Prostate gland (tissue), 2 donors: ENCODE results near the gene PMM2.

Experiments used
- CTCF ChIP-seq, 4 experiments: fragments of 200-600 bp in 2 of 4; fragments of 450-650 bp in 2 of 4; sonication (generic) in 2 of 4; IDR thresholded peaks; 1 replicate in 3 of 4; 2 replicates in 1 of 4; pipeline ENCODE4 v1.5.1; 2016 to 2019; ENCODE audit warnings: antibody characterized with exemption in 4 of 4, mild to moderate bottlenecking in 2 of 4, moderate library complexity in 2 of 4
- POLR2A ChIP-seq: fragments of 450-650 bp; IDR thresholded peaks from one replicate; pipeline ENCODE4 v1.6.1; 2016; ENCODE audit warnings: antibody characterized with exemption, mild to moderate bottlenecking
- POLR2AphosphoS5 ChIP-seq: sonication (generic); formaldehyde crosslinking; IDR thresholded peaks from one replicate; pipeline ENCODE4 v1.6.1; 2017; ENCODE audit warnings: antibody characterized with exemption

GRCh38 chr16:8859913-8860881 is 62.6 kb downstream of the PMM2 start:
- TF ChIP-seq CTCF (IDR thresholded peaks at IDR 0.05) = no peak
- no peak for TF ChIP-seq POLR2A
- TF ChIP-seq POLR2AphosphoS5 = no peak
